ENCODE results near the gene LARGE1.

- no peak for TF ChIP-seq CHD4 (IDR thresholded peaks at IDR 0.05; ENCODE audit: insufficient read depth, insufficient replicate concordance, low read depth, low read length, poor library complexity, severe bottlenecking)
- TF ChIP-seq HCFC1 (IDR thresholded peaks at IDR 0.05; ENCODE audit: low read depth, low read length): no peak
- no peak for TF ChIP-seq ATF3 (IDR thresholded peaks at IDR 0.05)
- no peak for TF ChIP-seq ATF3 (CRISPR knock-in tag; conservative IDR thresholded peaks at IDR 0.05)
- no peak for TF ChIP-seq BDP1 (IDR thresholded peaks at IDR 0.05; ENCODE audit: insufficient read depth, insufficient read length)
- no peak for TF ChIP-seq POLR2B (IDR thresholded peaks at IDR 0.05; ENCODE audit: low read depth, partially characterized antibody)
- no peak for TF ChIP-seq E2F6 (IDR thresholded peaks at IDR 0.05; ENCODE audit: borderline replicate concordance in 1 of 2, extremely low read depth in 1 of 2, insufficient read depth in 1 of 2, insufficient read length in 1 of 2, low read depth in 1 of 2, low read length in 1 of 2, poor library complexity in 1 of 2, severe bottlenecking in 1 of 2)
- no peak for TF ChIP-seq SIN3A (IDR thresholded peaks at IDR 0.05; ENCODE audit: borderline replicate concordance in 2 of 2, control insufficient read depth in 1 of 2, low read depth in 2 of 2, low read length in 2 of 2)
- no peak for TF ChIP-seq POLR2AphosphoS5 (IDR thresholded peaks at IDR 0.05; ENCODE audit: control insufficient read depth, insufficient read depth, low read depth, low read length)
- no peak for TF ChIP-seq EGR1 (conservative IDR thresholded peaks at IDR 0.05)
- TF ChIP-seq BHLHE40 (IDR thresholded peaks at IDR 0.05; ENCODE audit: low read length): no peak
- TF ChIP-seq IRF9 (tag; IDR thresholded peaks at IDR 0.05): no peak
- no peak for TF ChIP-seq NFIC (IDR thresholded peaks at IDR 0.05)
Observed at GRCh38 chr22:33883961-33884808, 36.1 kb downstream of the LARGE1 start.

All from K562 (cell line).